Activated effector memory CD4-positive, alpha-beta T cell treated with anti-CD3 and anti-CD28 coated beads, Interleukin-2, amount 50 U/mL, for 16 hours (primary cell): ENCODE results near the gene DACT1.

Experiments used
- DNase-seq: peaks from one replicate; pipeline ENCODE4 v3.0.0-alpha.2; 2020

Gene DACT1

GRCh38 chr14:58636129-58636528, 1.6 kb upstream of the DACT1 start:
- no peak for DNase-seq

- DNase-seq: peak; percentile 66
These were observed 747 bp upstream of the DACT1 start for GRCh38 chr14:58637040-58637390.

- peak; percentile 62 for DNase-seq
These were observed 752 bp downstream of the DACT1 start for GRCh38 chr14:58638231-58639197.

GRCh38 chr14:58639198-58639565, 1.4 kb downstream of the DACT1 start:
- no peak for DNase-seq

GRCh38 chr14:58639842-58640484, 2.2 kb downstream of the DACT1 start:
- no peak for DNase-seq

- no peak for DNase-seq
These were observed 3.2 kb downstream of the DACT1 start for GRCh38 chr14:58640959-58641358.

GRCh38 chr14:58641509-58641908, 3.7 kb downstream of the DACT1 start:
- DNase-seq: no peak

- DNase-seq: no peak
These were observed 5.6 kb downstream of the DACT1 start for GRCh38 chr14:58643366-58643765.

GRCh38 chr14:58645641-58646040, 7.9 kb downstream of the DACT1 start:
- no peak for DNase-seq

- DNase-seq: no peak
These were observed 8.7 kb downstream of the DACT1 start for GRCh38 chr14:58646479-58646878.

GRCh38 chr14:58647777-58648176, 10.0 kb downstream of the DACT1 start:
- no peak for DNase-seq

- no peak for DNase-seq
These were observed 13.1 kb downstream of the DACT1 start for GRCh38 chr14:58650857-58651256.

GRCh38 chr14:58656671-58657411, 19.1 kb downstream of the DACT1 start:
- DNase-seq: no peak

GRCh38 chr14:58659061-58659460, 21.3 kb downstream of the DACT1 start:
- no peak for DNase-seq

- no peak for DNase-seq
These were observed 22.1 kb downstream of the DACT1 start for GRCh38 chr14:58659846-58660245.

- no peak for DNase-seq
These were observed 22.6 kb downstream of the DACT1 start for GRCh38 chr14:58660407-58660806.

GRCh38 chr14:58662018-58662417, 24.3 kb downstream of the DACT1 start:
- no peak for DNase-seq

GRCh38 chr14:58662759-58663158, 25.0 kb downstream of the DACT1 start:
- no peak for DNase-seq

- no peak for DNase-seq
These were observed 25.8 kb downstream of the DACT1 start for GRCh38 chr14:58663494-58664111.

GRCh38 chr14:58665773-58666500, 28.2 kb downstream of the DACT1 start:
- DNase-seq: no peak

- DNase-seq: no peak
These were observed 29.0 kb downstream of the DACT1 start for GRCh38 chr14:58666737-58667136.

- no peak for DNase-seq
These were observed 30.1 kb downstream of the DACT1 start for GRCh38 chr14:58667900-58668299.
